Thyroid gland (tissue), 4 donors: ENCODE results near the gene MNAT1.

Source experiments
- POLR2A ChIP-seq, 2 donors: fragments of 450-650 bp; IDR thresholded peaks; one replicate each; pipeline ENCODE4 v1.6.1; 2017; ENCODE audit warnings: antibody characterized with exemption in 2 of 2, mild to moderate bottlenecking in 2 of 2, moderate library complexity in 1 of 2
- TF ChIP-seq, protein P1 (sequence below), 6 experiments: fragments of 200-600 bp in 3 of 6; fragments of 450-650 bp in 3 of 6; sonication (generic) in 3 of 6; IDR thresholded peaks; one replicate each; pipeline ENCODE4 v1.5.1; 2016 to 2019; ENCODE audit warnings: antibody characterized with exemption in 6 of 6, mild to moderate bottlenecking in 2 of 6, inconsistent platforms in 1 of 6, moderate library complexity in 1 of 6

DNA sequence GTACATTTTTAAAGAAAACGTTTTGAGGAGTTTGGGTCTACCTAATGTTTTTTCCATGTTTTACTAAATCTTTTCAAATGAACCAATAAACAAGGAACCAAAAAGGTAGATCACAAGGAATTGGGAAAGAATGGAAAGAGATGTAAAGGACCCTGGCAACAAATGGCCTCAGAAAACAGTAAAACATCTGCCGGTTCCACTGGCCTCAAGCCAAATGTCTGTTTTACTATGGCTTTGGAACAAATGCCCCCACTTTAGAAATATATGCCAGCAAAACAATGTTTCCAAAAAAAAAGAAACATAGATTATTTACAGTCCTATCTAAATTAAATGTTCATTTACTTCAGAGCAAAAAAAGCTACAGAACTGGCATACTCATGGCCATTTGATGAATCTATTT, 243.3 kb downstream of the MNAT1 start:
- TF ChIP-seq, protein P1, sequence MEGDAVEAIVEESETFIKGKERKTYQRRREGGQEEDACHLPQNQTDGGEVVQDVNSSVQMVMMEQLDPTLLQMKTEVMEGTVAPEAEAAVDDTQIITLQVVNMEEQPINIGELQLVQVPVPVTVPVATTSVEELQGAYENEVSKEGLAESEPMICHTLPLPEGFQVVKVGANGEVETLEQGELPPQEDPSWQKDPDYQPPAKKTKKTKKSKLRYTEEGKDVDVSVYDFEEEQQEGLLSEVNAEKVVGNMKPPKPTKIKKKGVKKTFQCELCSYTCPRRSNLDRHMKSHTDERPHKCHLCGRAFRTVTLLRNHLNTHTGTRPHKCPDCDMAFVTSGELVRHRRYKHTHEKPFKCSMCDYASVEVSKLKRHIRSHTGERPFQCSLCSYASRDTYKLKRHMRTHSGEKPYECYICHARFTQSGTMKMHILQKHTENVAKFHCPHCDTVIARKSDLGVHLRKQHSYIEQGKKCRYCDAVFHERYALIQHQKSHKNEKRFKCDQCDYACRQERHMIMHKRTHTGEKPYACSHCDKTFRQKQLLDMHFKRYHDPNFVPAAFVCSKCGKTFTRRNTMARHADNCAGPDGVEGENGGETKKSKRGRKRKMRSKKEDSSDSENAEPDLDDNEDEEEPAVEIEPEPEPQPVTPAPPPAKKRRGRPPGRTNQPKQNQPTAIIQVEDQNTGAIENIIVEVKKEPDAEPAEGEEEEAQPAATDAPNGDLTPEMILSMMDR (IDR thresholded peaks at IDR 0.05) = no peak
- TF ChIP-seq POLR2A (IDR thresholded peaks at IDR 0.05) = no peak
